ENCODE measurements around the gene POLN. TPM values are rescaled to one million over a fixed set of nuclear protein-coding genes. Genes with fewer than 3 reads are reported as not detected.

POLN gene
- total RNA-seq, 1 experiment from 2014 or later, result 3.5 TPM

DNA sequence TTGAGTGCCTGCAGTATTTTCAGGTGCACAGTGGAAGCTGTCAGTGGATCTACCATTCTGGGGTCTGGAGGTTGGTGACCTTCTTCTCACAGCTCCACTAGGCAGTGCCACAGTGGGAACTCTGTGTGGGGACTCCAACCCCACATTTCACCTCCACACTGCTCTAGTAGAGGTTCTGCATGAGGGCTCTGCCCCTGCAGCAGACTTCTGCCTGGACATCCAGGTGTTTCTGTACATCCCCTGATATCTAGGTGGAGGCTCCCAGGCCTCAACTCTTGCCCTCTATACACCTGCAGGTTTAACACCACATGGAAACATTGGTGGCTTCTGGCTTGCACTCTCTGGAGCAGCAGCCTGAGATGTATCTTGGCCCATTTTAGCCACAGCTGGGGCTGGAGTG lies 216.1 kb downstream of the POLN start:
- ChIA-PET POLR2A (no interaction called here), CTCF (no interaction called here)
- H3K9me3 Mint-ChIP-seq, result peaks cover 26% of the 10 kb centered on the region
- H3K4me3 Mint-ChIP-seq, result no peak overlapping the region
- peaks cover 5% of the 10 kb centered on the region for H3K36me3 Mint-ChIP-seq
- no peak for DNase-seq (ENCODE audit: low spot score)
- ATAC-seq, result no peak
- peaks cover 65% of the 10 kb centered on the region for H3K27me3 Mint-ChIP-seq (ENCODE audit: low read depth)
- H3K4me1 Mint-ChIP-seq, result peaks cover 10% of the 10 kb centered on the region
- TF ChIP-seq ZNF232 (CRISPR knock-in tag; IDR thresholded peaks at IDR 0.05) (no peak), OVOL2 (CRISPR knock-in tag; IDR thresholded peaks at IDR 0.05; ENCODE audit: borderline replicate concordance) (no peak), ZNF416 (CRISPR knock-in tag; IDR thresholded peaks at IDR 0.05) (no peak), CBFB (CRISPR knock-in tag; IDR thresholded peaks at IDR 0.05; ENCODE audit: low read depth) (no peak), ZNF396 (CRISPR knock-in tag; IDR thresholded peaks at IDR 0.05; ENCODE audit: borderline replicate concordance) (no peak), MYBL2 (CRISPR knock-in tag; IDR thresholded peaks at IDR 0.05) (no peak), ZNF423 (CRISPR knock-in tag; IDR thresholded peaks at IDR 0.05) (no peak), ELF4 (CRISPR knock-in tag; IDR thresholded peaks at IDR 0.05; ENCODE audit: low read depth) (no peak), GTF2I (CRISPR knock-in tag; conservative IDR thresholded peaks at IDR 0.05) (no peak), FOXP1 (CRISPR knock-in tag; IDR thresholded peaks at IDR 0.05; ENCODE audit: borderline replicate concordance) (no peak), JAZF1 (CRISPR knock-in tag; IDR thresholded peaks at IDR 0.05) (no peak), NR2C2 (CRISPR knock-in tag; IDR thresholded peaks at IDR 0.05) (no peak), ZNF121 (CRISPR knock-in tag; IDR thresholded peaks at IDR 0.05) (no peak), SMAD4 (CRISPR knock-in tag; IDR thresholded peaks at IDR 0.05) (no peak)
- TF ChIP-seq, protein P1, sequence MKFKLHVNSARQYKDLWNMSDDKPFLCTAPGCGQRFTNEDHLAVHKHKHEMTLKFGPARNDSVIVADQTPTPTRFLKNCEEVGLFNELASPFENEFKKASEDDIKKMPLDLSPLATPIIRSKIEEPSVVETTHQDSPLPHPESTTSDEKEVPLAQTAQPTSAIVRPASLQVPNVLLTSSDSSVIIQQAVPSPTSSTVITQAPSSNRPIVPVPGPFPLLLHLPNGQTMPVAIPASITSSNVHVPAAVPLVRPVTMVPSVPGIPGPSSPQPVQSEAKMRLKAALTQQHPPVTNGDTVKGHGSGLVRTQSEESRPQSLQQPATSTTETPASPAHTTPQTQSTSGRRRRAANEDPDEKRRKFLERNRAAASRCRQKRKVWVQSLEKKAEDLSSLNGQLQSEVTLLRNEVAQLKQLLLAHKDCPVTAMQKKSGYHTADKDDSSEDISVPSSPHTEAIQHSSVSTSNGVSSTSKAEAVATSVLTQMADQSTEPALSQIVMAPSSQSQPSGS (CRISPR knock-in tag; IDR thresholded peaks at IDR 0.05; ENCODE audit: borderline replicate concordance, low read depth), result no peak
- TF ChIP-seq, protein P2, sequence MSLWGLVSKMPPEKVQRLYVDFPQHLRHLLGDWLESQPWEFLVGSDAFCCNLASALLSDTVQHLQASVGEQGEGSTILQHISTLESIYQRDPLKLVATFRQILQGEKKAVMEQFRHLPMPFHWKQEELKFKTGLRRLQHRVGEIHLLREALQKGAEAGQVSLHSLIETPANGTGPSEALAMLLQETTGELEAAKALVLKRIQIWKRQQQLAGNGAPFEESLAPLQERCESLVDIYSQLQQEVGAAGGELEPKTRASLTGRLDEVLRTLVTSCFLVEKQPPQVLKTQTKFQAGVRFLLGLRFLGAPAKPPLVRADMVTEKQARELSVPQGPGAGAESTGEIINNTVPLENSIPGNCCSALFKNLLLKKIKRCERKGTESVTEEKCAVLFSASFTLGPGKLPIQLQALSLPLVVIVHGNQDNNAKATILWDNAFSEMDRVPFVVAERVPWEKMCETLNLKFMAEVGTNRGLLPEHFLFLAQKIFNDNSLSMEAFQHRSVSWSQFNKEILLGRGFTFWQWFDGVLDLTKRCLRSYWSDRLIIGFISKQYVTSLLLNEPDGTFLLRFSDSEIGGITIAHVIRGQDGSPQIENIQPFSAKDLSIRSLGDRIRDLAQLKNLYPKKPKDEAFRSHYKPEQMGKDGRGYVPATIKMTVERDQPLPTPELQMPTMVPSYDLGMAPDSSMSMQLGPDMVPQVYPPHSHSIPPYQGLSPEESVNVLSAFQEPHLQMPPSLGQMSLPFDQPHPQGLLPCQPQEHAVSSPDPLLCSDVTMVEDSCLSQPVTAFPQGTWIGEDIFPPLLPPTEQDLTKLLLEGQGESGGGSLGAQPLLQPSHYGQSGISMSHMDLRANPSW (CRISPR knock-in tag; conservative IDR thresholded peaks at IDR 0.05; ENCODE audit: low read depth), result no peak
- no peak overlapping the region for H3K27ac Mint-ChIP-seq

DNA sequence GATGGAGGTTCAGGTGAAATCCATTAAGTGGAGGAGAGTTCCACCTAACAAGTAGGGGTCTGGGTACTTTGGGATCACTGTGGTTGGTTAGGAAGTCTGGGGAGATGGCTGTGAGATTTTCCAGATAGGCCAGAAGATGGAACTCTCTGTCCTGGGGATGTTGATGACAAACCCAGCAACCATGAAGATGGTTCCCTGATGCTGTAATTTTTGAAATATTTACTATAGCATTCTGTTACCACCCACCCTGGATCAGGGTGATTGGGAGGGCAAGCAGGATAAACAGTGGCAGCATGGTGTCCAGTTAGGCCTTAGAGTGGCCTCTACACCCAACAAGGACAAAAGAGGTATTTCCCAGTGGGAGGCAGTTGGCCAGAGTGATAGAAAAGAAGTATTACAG lies 217.2 kb downstream of the POLN start:
- Mint-ChIP-seq H3K4me1 (peaks cover 10% of the 10 kb centered on the region), H3K9me3 (peaks cover 26% of the 10 kb centered on the region), H3K36me3 (peaks cover 5% of the 10 kb centered on the region), H3K4me3 (no peak overlapping the region), H3K27ac (no peak overlapping the region), H3K27me3 (ENCODE audit: low read depth) (peaks cover 61% of the 10 kb centered on the region)
- ChIA-PET POLR2A (no interaction called here), CTCF (no interaction called here)
- no peak for DNase-seq (ENCODE audit: low spot score)
- no peak for ATAC-seq
- no peak for TF ChIP-seq ZNF396 (CRISPR knock-in tag; IDR thresholded peaks at IDR 0.05; ENCODE audit: borderline replicate concordance)
- no peak for TF ChIP-seq ZNF232 (CRISPR knock-in tag; IDR thresholded peaks at IDR 0.05)
- TF ChIP-seq MYBL2 (CRISPR knock-in tag; IDR thresholded peaks at IDR 0.05), result no peak
- no peak for TF ChIP-seq ZNF416 (CRISPR knock-in tag; IDR thresholded peaks at IDR 0.05)
- TF ChIP-seq ZNF219 (CRISPR knock-in tag; IDR thresholded peaks at IDR 0.05; ENCODE audit: borderline replicate concordance), result no peak
- TF ChIP-seq AFF4 (CRISPR knock-in tag; IDR thresholded peaks at IDR 0.05; ENCODE audit: borderline replicate concordance), result no peak
- no peak for TF ChIP-seq SP1 (CRISPR knock-in tag; conservative IDR thresholded peaks at IDR 0.05)
- TF ChIP-seq ZNF317 (CRISPR knock-in tag; IDR thresholded peaks at IDR 0.05; ENCODE audit: borderline replicate concordance, low read depth), result no peak

Other genes with a start within 250 kb of the POLN start
- 63.3 to 72.6 TPM (median 69.2 TPM) in 3 replicates for gene NELFA, start 233.1 kb downstream of the POLN start, total RNA-seq (2021)
- 19.7 to 20.2 TPM (median 20.0 TPM) in 3 replicates for gene NAT8L, start 182.8 kb downstream of the POLN start, total RNA-seq (2021)
- gene HAUS3, start within 50 bp of the POLN start, total RNA-seq (2021), result 11.9 to 14.7 TPM (median 12.4 TPM) in 3 replicates
- gene MXD4, start 20.0 kb upstream of the POLN start, total RNA-seq (2021), result 17.7 to 22.7 TPM (median 20.4 TPM) in 3 replicates
- gene ZFYVE28, start 176.5 kb upstream of the POLN start, total RNA-seq (2021), result 4.5 to 7.8 TPM (median 6.0 TPM) in 3 replicates
- gene CFAP99, start 176.8 kb upstream of the POLN start, total RNA-seq (2021), result 0.23 to 0.41 TPM in 2 of 3 replicates, not detected in the other
- 77.8 to 87.3 TPM (median 82.5 TPM) in 3 replicates for gene RNF4, start 227.0 kb upstream of the POLN start, total RNA-seq (2021)

All from WTC11 (cell line).